ENCODE data around the gene G0S2.

The G0S2 gene

GRCh38 chr1:209717818-209718217, 42.6 kb downstream of the G0S2 start:
- Histone ChIP-seq H2AFZ (ENCODE audit: low read length) (no peak overlapping the region), H3K9me3 (ENCODE audit: low read length) (no peaks in the 10 kb centered on the region), H3K27ac (ENCODE audit: low read depth, low read length, poor library complexity, severe bottlenecking) (no peak overlapping the region), H3F3A (ENCODE audit: insufficient read depth, low read length) (no peaks in the 10 kb centered on the region), H3K36me3 (ENCODE audit: insufficient read depth, low read length) (no peaks in the 10 kb centered on the region), H3K4me3 (ENCODE audit: low read depth, low read length, poor library complexity, severe bottlenecking) (no peak overlapping the region), H3K9me2 (ENCODE audit: low read depth, low read length) (no peaks in the 10 kb centered on the region), H3K9ac (ENCODE audit: low read length) (no peak overlapping the region), H3K4me1 (ENCODE audit: insufficient read depth, low read length, severe bottlenecking) (no peaks in the 10 kb centered on the region), H3K4me2 (ENCODE audit: low read length) (no peak overlapping the region), H3K27me3 (ENCODE audit: insufficient read depth, low read length) (no peaks in the 10 kb centered on the region), H4K20me1 (ENCODE audit: insufficient read depth, low read length) (no peaks in the 10 kb centered on the region), H3K79me2 (ENCODE audit: insufficient read depth, low read length) (no peaks in the 10 kb centered on the region)
- no peak for TF ChIP-seq EZH2 (IDR thresholded peaks at IDR 0.05; ENCODE audit: borderline replicate concordance, low read length)

DNA sequence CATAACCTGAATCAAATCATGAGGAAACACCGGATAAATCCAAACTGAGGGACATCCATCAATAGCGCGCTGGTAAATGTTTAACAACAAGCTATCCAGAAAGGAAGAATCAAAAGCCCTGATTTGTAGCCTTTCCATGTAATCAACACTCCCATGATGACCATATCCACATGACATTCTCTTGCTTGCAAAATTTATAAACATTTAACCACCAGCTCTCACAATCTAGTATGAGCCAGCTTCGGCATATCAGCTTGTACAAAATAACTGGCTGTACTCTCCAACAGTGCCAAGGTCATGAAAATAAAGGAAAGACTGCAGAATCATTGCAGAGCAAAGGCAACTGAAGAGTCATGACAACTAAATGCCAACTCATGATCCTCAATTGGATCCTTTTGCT, 45.1 kb downstream of the G0S2 start:
- Histone ChIP-seq H3K4me2 (ENCODE audit: low read length) (no peak overlapping the region), H3K79me2 (ENCODE audit: insufficient read depth, low read length) (no peaks in the 10 kb centered on the region), H3K4me1 (ENCODE audit: insufficient read depth, low read length, severe bottlenecking) (no peaks in the 10 kb centered on the region), H3F3A (ENCODE audit: insufficient read depth, low read length) (no peaks in the 10 kb centered on the region), H4K20me1 (ENCODE audit: insufficient read depth, low read length) (no peaks in the 10 kb centered on the region), H3K9ac (ENCODE audit: low read length) (no peak overlapping the region), H3K27ac (ENCODE audit: low read depth, low read length, poor library complexity, severe bottlenecking) (no peak overlapping the region), H2AFZ (ENCODE audit: low read length) (no peak overlapping the region), H3K9me2 (ENCODE audit: low read depth, low read length) (no peaks in the 10 kb centered on the region), H3K4me3 (ENCODE audit: low read depth, low read length, poor library complexity, severe bottlenecking) (no peak overlapping the region), H3K36me3 (ENCODE audit: insufficient read depth, low read length) (no peaks in the 10 kb centered on the region), H3K9me3 (ENCODE audit: low read length) (no peaks in the 10 kb centered on the region), H3K27me3 (ENCODE audit: insufficient read depth, low read length) (no peaks in the 10 kb centered on the region)
- no peak for TF ChIP-seq CTCF (IDR thresholded peaks at IDR 0.05; ENCODE audit: low read length)
- no peak for TF ChIP-seq EZH2 (IDR thresholded peaks at IDR 0.05; ENCODE audit: borderline replicate concordance, low read length)

GRCh38 chr1:209720826-209721225, 45.6 kb downstream of the G0S2 start:
- no peak overlapping the region for H3K9ac ChIP-seq (ENCODE audit: low read length)
- no peaks in the 10 kb centered on the region for H3F3A ChIP-seq (ENCODE audit: insufficient read depth, low read length)
- H3K9me3 ChIP-seq (ENCODE audit: low read length), result no peaks in the 10 kb centered on the region
- no peak overlapping the region for H3K27ac ChIP-seq (ENCODE audit: low read depth, low read length, poor library complexity, severe bottlenecking)
- H3K27me3 ChIP-seq (ENCODE audit: insufficient read depth, low read length), result no peaks in the 10 kb centered on the region
- H4K20me1 ChIP-seq (ENCODE audit: insufficient read depth, low read length), result no peaks in the 10 kb centered on the region
- no peaks in the 10 kb centered on the region for H3K36me3 ChIP-seq (ENCODE audit: insufficient read depth, low read length)
- no peaks in the 10 kb centered on the region for H3K79me2 ChIP-seq (ENCODE audit: insufficient read depth, low read length)
- TF ChIP-seq EZH2 (IDR thresholded peaks at IDR 0.05; ENCODE audit: borderline replicate concordance, low read length) (no peak), CTCF (IDR thresholded peaks at IDR 0.05; ENCODE audit: low read length) (no peak)
- no peaks in the 10 kb centered on the region for H3K4me1 ChIP-seq (ENCODE audit: insufficient read depth, low read length, severe bottlenecking)
- H2AFZ ChIP-seq (ENCODE audit: low read length), result no peak overlapping the region
- H3K4me2 ChIP-seq (ENCODE audit: low read length), result no peak overlapping the region
- H3K9me2 ChIP-seq (ENCODE audit: low read depth, low read length), result no peaks in the 10 kb centered on the region
- H3K4me3 ChIP-seq (ENCODE audit: low read depth, low read length, poor library complexity, severe bottlenecking), result no peak overlapping the region

DNA sequence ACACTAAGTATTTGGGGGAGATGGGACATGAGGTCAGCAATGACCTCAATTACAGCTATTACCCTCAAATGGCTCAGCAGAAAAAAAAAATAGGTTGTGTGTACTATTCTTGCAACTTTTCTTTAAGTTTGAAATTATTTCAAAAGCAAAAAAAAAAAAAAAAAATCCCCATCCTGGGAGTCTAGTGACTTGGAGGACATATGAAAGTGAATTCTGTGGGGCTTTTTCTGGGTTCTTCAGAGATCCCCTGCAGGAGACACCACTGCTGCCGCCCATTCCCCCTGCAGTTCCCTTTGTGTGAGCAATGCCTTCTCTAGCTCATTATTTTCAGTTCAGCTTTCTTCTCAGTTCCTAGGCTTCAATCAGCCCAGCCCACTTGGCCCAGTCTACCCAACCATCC, 46.1 kb downstream of the G0S2 start:
- Histone ChIP-seq H3K9ac (ENCODE audit: low read length) (no peak overlapping the region), H3K79me2 (ENCODE audit: insufficient read depth, low read length) (no peaks in the 10 kb centered on the region), H3K27me3 (ENCODE audit: insufficient read depth, low read length) (no peaks in the 10 kb centered on the region), H2AFZ (ENCODE audit: low read length) (no peak overlapping the region), H3K36me3 (ENCODE audit: insufficient read depth, low read length) (no peaks in the 10 kb centered on the region), H3K9me3 (ENCODE audit: low read length) (no peaks in the 10 kb centered on the region), H4K20me1 (ENCODE audit: insufficient read depth, low read length) (no peaks in the 10 kb centered on the region), H3K4me2 (ENCODE audit: low read length) (no peak overlapping the region), H3F3A (ENCODE audit: insufficient read depth, low read length) (no peaks in the 10 kb centered on the region), H3K9me2 (ENCODE audit: low read depth, low read length) (no peaks in the 10 kb centered on the region), H3K27ac (ENCODE audit: low read depth, low read length, poor library complexity, severe bottlenecking) (no peak overlapping the region), H3K4me1 (ENCODE audit: insufficient read depth, low read length, severe bottlenecking) (no peaks in the 10 kb centered on the region), H3K4me3 (ENCODE audit: low read depth, low read length, poor library complexity, severe bottlenecking) (no peak overlapping the region)
- TF ChIP-seq EZH2 (IDR thresholded peaks at IDR 0.05; ENCODE audit: borderline replicate concordance, low read length) (no peak), CTCF (IDR thresholded peaks at IDR 0.05; ENCODE audit: low read length) (no peak)

Data from OCI-LY1 (cell line).